Activated CD4-positive, CD25-positive, alpha-beta regulatory T cell treated with anti-CD3 and anti-CD28 coated beads, Interleukin-2, amount 50 U/mL, for 16 hours (primary cell): ENCODE data around the gene SPPL2B.

Source experiments
- DNase-seq: peaks from one replicate; pipeline ENCODE4 v3.0.0-alpha.2; 2020; ENCODE audit warnings: low read depth, low spot score

Gene SPPL2B

GRCh38 chr19:2302319-2303210, 25.9 kb upstream of the SPPL2B start:
- DNase-seq = no peak

- DNase-seq = no peak
Measured at GRCh38 chr19:2303211-2303798, 25.2 kb upstream of the SPPL2B start.

- no peak for DNase-seq
Measured at GRCh38 chr19:2305452-2306280, 22.8 kb upstream of the SPPL2B start.

- DNase-seq = no peak
Measured at GRCh38 chr19:2306281-2306806, 22.1 kb upstream of the SPPL2B start.

- no peak for DNase-seq
Measured at GRCh38 chr19:2306971-2307370, 21.5 kb upstream of the SPPL2B start.

GRCh38 chr19:2307518-2308012, 20.9 kb upstream of the SPPL2B start:
- no peak for DNase-seq

GRCh38 chr19:2308114-2308556, 20.3 kb upstream of the SPPL2B start, which contains the start of gene LINGO3:
Gene LINGO3, minus strand, starts transcription at chr19:2308154. Its CDS starts 16,378 bp downstream, at chr19:2291776.
- no peak for DNase-seq

GRCh38 chr19:2309734-2310362, 18.6 kb upstream of the SPPL2B start:
- DNase-seq = no peak

- no peak for DNase-seq
Measured at GRCh38 chr19:2311093-2311492, 17.4 kb upstream of the SPPL2B start.

GRCh38 chr19:2312820-2313501, 15.5 kb upstream of the SPPL2B start:
- DNase-seq = no peak

- DNase-seq = no peak
Measured at GRCh38 chr19:2315121-2315817, 13.2 kb upstream of the SPPL2B start.

GRCh38 chr19:2315818-2316353, 12.6 kb upstream of the SPPL2B start:
- DNase-seq = no peak

GRCh38 chr19:2317300-2317699, 11.2 kb upstream of the SPPL2B start:
- no peak for DNase-seq

GRCh38 chr19:2317756-2318155, 10.7 kb upstream of the SPPL2B start:
- DNase-seq = no peak

GRCh38 chr19:2318923-2319322, 9.6 kb upstream of the SPPL2B start:
- DNase-seq = no peak

- no peak for DNase-seq
Measured at GRCh38 chr19:2319551-2319950, 8.9 kb upstream of the SPPL2B start.

GRCh38 chr19:2320049-2320448, 8.4 kb upstream of the SPPL2B start:
- no peak for DNase-seq

GRCh38 chr19:2320939-2321338, 7.5 kb upstream of the SPPL2B start:
- DNase-seq = no peak

GRCh38 chr19:2321565-2322283, 6.8 kb upstream of the SPPL2B start:
- DNase-seq = no peak
